Measurements from ENCODE around the gene MED12L. TPM values are rescaled to one million over a fixed set of nuclear protein-coding genes. Genes with fewer than 3 reads are reported as not detected.

The MED12L gene
- total RNA-seq, 4 donors from 2014 or later, result 0.19 to 0.83 (median 0.41) TPM

GRCh38 chr3:151216641-151217607, 131.5 kb downstream of the MED12L start:
- Histone ChIP-seq H3K9me3 (no peaks in the 10 kb centered on the region), H3K4me3 (no peak overlapping the region), H3K27me3 (no peaks in the 10 kb centered on the region), H3K4me1 (peaks cover 0 to 21% (median 13%) of the 10 kb centered on the region in 4 donors), H3K27ac (replicated peaks in 1 of 4) (no peak overlapping the region), H3K36me3 (no peaks in the 10 kb centered on the region)
- TF ChIP-seq POLR2A (IDR thresholded peaks at IDR 0.05; ENCODE audit: low read depth) (no peak), POLR2AphosphoS5 (IDR thresholded peaks at IDR 0.05) (no peak), CTCF (IDR thresholded peaks at IDR 0.05) (no peak), EP300 (IDR thresholded peaks at IDR 0.05) (no peak)
- no peak for DNase-seq (ENCODE audit: extremely low spot score)
- WGBS, result 79% methylated on average over 3 of the region's 3 CpGs
- intact Hi-C loops (cut with DNase I), result no loop called here

GRCh38 chr3:151218136-151218535, 132.7 kb downstream of the MED12L start:
- Histone ChIP-seq H3K9me3 (no peaks in the 10 kb centered on the region), H3K27me3 (no peaks in the 10 kb centered on the region), H3K4me3 (no peak overlapping the region), H3K27ac (replicated peaks in 1 of 4) (no peak overlapping the region), H3K36me3 (no peaks in the 10 kb centered on the region), H3K4me1 (peaks cover 0 to 21% (median 13%) of the 10 kb centered on the region in 4 donors)
- intact Hi-C loops (cut with DNase I), result no loop called here
- DNase-seq (ENCODE audit: extremely low spot score), result no peak
- 76% methylated on average over 1 of the region's 1 CpG for WGBS
- TF ChIP-seq POLR2A (IDR thresholded peaks at IDR 0.05; ENCODE audit: low read depth), result no peak
- TF ChIP-seq EP300 (IDR thresholded peaks at IDR 0.05), result no peak
- no peak for TF ChIP-seq POLR2AphosphoS5 (IDR thresholded peaks at IDR 0.05)
- no peak for TF ChIP-seq CTCF (IDR thresholded peaks at IDR 0.05)

- no peak for DNase-seq (ENCODE audit: extremely low spot score)
- Histone ChIP-seq H3K4me3 (no peak overlapping the region), H3K27ac (replicated peaks in 1 of 4) (no peak overlapping the region), H3K36me3 (no peaks in the 10 kb centered on the region), H3K9me3 (no peaks in the 10 kb centered on the region), H3K27me3 (no peaks in the 10 kb centered on the region), H3K4me1 (peaks cover 0 to 21% (median 13%) of the 10 kb centered on the region in 4 donors)
- intact Hi-C loops (cut with DNase I), result no loop called here
- WGBS, result 37% methylated on average over 1 of the region's 1 CpG
- no peak for TF ChIP-seq EP300 (IDR thresholded peaks at IDR 0.05)
- TF ChIP-seq POLR2A (IDR thresholded peaks at IDR 0.05; ENCODE audit: low read depth), result no peak
- no peak for TF ChIP-seq CTCF (IDR thresholded peaks at IDR 0.05)
- no peak for TF ChIP-seq POLR2AphosphoS5 (IDR thresholded peaks at IDR 0.05)
Measured at GRCh38 chr3:151219056-151219455, 133.6 kb downstream of the MED12L start.

GRCh38 chr3:151224268-151224866, 138.9 kb downstream of the MED12L start:
- H3K27ac ChIP-seq (replicated peaks in 1 of 4), result no peak overlapping the region
- no peaks in the 10 kb centered on the region for H3K36me3 ChIP-seq
- intact Hi-C loops (cut with DNase I), result no loop called here
- DNase-seq (ENCODE audit: extremely low spot score), result no peak
- WGBS, result 93% methylated on average over 4 of the region's 4 CpGs
- TF ChIP-seq EP300 (IDR thresholded peaks at IDR 0.05) (no peak), POLR2A (IDR thresholded peaks at IDR 0.05; ENCODE audit: low read depth) (no peak), POLR2AphosphoS5 (IDR thresholded peaks at IDR 0.05) (no peak), CTCF (IDR thresholded peaks at IDR 0.05) (no peak)
- no peaks in the 10 kb centered on the region for H3K27me3 ChIP-seq
- no peaks in the 10 kb centered on the region for H3K9me3 ChIP-seq
- no peak overlapping the region for H3K4me3 ChIP-seq
- H3K4me1 ChIP-seq, result peaks cover 16 to 36% (median 33%) of the 10 kb centered on the region in 4 donors
